RWPE2 (cell line): ENCODE results near the gene VWF.

Experiments
- ATAC-seq: fragments of 200-7000 bp; cut with Tn5 transposase; 3 replicates; pipeline ENCODE4 v1.9.1; 2021; ENCODE audit warnings: low read depth
- DNase-seq: peaks from one replicate; pipeline ENCODE4 v3.0.0-alpha.2; 2020; ENCODE audit warnings: low spot score
- H3K27ac ChIP-seq: fragments of 450-650 bp; 2 replicates; pipeline ENCODE4 v1.5.1; 2017; ENCODE audit warnings: mild to moderate bottlenecking; ENCODE audit not compliant: poor library complexity, severe bottlenecking
- H3K27me3 ChIP-seq: fragments of 250-450 bp; sonication (Bioruptor Pico); 2 replicates; pipeline ENCODE4 v1.5.1; 2021; ENCODE audit warnings: mild to moderate bottlenecking, moderate library complexity; ENCODE audit not compliant: insufficient read depth, poor library complexity, severe bottlenecking
- H3K36me3 ChIP-seq: fragments of 250-450 bp; sonication (Bioruptor Pico); 2 replicates; pipeline ENCODE4 v1.5.1; 2020; ENCODE audit warnings: low read depth, mild to moderate bottlenecking, moderate library complexity
- H3K4me1 ChIP-seq: fragments of 250-450 bp; sonication (Bioruptor Pico); 2 replicates; pipeline ENCODE4 v1.5.1; 2021; ENCODE audit warnings: mild to moderate bottlenecking, moderate library complexity; ENCODE audit not compliant: insufficient read depth, poor library complexity, severe bottlenecking
- H3K4me3 ChIP-seq: fragments of 250-450 bp; sonication (Bioruptor Pico); 2 replicates; pipeline ENCODE4 v1.5.1; 2021; ENCODE audit warnings: mild to moderate bottlenecking, moderate library complexity; ENCODE audit not compliant: severe bottlenecking
- H3K9me3 ChIP-seq: fragments of 250-450 bp; sonication (Bioruptor Pico); 2 replicates; pipeline ENCODE4 v1.5.1; 2021; ENCODE audit warnings: mild to moderate bottlenecking, moderate library complexity; ENCODE audit not compliant: severe bottlenecking
- CTCF ChIP-seq: fragments of 450-650 bp; IDR thresholded peaks from one replicate; pipeline ENCODE4 v1.5.1; 2017; ENCODE audit warnings: mild to moderate bottlenecking, moderate library complexity; ENCODE audit not compliant: poor library complexity, severe bottlenecking

The VWF gene

DNA sequence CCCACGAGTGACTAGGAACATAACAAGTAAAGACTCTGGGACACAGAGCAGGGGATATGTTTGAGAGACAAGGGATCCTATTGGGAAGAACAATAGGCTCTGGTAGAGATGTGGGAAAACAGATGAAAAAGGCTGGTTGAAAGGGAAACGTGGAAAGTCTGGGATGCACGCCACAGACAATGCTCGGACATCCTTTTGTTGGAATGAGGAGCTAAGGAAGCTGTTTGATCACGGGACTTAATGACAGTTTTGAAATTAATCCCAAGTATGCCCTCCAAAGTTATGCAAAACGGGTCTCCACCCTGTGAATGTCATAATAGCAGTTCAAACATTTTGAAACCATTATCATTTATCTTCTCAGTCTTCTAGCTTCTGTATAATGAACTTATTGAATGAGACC is 147.8 kb downstream of the VWF start:
- ATAC-seq (no peak), DNase-seq (no peak)
- TF ChIP-seq CTCF: no peak
- Histone ChIP-seq H3K27ac (no peak overlapping the region), H3K4me1 (no peaks in the 10 kb centered on the region), H3K27me3 (peaks cover 9% of the 10 kb centered on the region), H3K4me3 (no peak overlapping the region), H3K9me3 (no peaks in the 10 kb centered on the region), H3K36me3 (no peaks in the 10 kb centered on the region)

DNA sequence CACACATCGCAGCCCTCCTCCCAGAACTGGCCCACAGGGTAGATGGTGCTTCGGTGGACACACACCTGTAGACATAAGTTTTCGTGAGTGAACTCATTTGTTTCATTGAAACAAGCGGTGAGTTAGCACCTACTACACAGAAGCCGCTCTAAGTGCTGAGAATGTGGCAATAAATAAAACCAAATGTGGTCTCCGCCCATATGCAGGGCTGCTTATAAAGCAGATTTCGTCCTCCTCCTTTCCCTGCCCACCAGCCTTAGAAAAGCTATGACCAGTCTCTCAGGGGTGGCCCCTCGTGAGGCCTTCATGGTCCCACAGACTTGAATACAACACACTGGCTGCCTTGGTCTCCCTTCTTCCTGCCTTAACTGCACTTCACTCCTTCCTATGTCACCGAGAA is 148.3 kb downstream of the VWF start:
- no peak overlapping the region for H3K4me3 ChIP-seq
- no peaks in the 10 kb centered on the region for H3K4me1 ChIP-seq
- H3K27me3 ChIP-seq: peaks cover 5% of the 10 kb centered on the region
- no peaks in the 10 kb centered on the region for H3K9me3 ChIP-seq
- TF ChIP-seq CTCF: no peak
- no peak for ATAC-seq
- H3K36me3 ChIP-seq: no peaks in the 10 kb centered on the region
- no peak for DNase-seq
- no peak overlapping the region for H3K27ac ChIP-seq

DNA sequence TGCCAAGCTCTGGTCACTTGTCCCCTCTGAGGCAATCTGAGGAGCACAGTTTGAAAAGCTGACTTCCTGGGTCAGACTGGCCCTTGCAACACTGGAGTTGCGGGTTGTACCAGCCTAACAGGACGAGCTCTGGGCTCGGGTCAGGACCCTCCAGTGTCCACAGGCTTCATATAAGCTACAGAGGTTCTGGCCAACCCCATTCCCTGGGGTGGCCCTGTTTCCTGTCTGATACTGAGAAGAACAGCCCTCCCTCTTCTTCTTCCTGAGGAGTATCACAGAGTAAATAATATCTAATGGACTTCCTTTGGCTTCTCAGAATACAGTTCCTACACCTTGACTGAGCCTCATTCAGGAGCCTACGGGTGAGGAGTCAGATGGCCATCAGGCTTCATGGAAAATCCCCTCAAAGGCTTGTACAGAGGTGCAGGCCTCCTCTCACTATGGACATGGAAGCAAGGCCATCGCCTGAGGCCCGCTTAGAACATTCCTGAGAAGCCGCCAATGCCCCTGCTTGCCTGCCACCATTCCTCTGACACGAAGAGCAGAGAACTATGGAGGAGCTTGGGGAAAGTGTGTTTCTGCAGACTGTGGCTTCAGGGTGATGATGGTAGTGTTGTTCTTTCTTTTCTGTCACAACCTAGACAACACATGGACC is 150.9 kb downstream of the VWF start:
- Histone ChIP-seq H3K4me3 (no peak overlapping the region), H3K36me3 (no peaks in the 10 kb centered on the region), H3K9me3 (no peaks in the 10 kb centered on the region), H3K27ac (no peak overlapping the region), H3K4me1 (no peaks in the 10 kb centered on the region), H3K27me3 (peaks cover 5% of the 10 kb centered on the region)
- ATAC-seq (no peak), DNase-seq (no peak)
- no peak for TF ChIP-seq CTCF

- no peak overlapping the region for H3K27ac ChIP-seq
- DNase-seq (no peak), ATAC-seq (no peak)
- no peak for TF ChIP-seq CTCF
- no peaks in the 10 kb centered on the region for H3K36me3 ChIP-seq
- H3K27me3 ChIP-seq: peaks cover 3% of the 10 kb centered on the region
- no peak overlapping the region for H3K4me3 ChIP-seq
- H3K4me1 ChIP-seq: no peaks in the 10 kb centered on the region
- H3K9me3 ChIP-seq: no peaks in the 10 kb centered on the region
Measured at GRCh38 chr12:5972387-5972786, 152.1 kb downstream of the VWF start.

- Histone ChIP-seq H3K27me3 (no peaks in the 10 kb centered on the region), H3K9me3 (no peaks in the 10 kb centered on the region), H3K4me1 (no peaks in the 10 kb centered on the region), H3K27ac (no peak overlapping the region), H3K36me3 (no peaks in the 10 kb centered on the region), H3K4me3 (no peak overlapping the region)
- TF ChIP-seq CTCF: no peak
- DNase-seq: no peak
- no peak for ATAC-seq
Measured at GRCh38 chr12:5971194-5971850, 153.1 kb downstream of the VWF start.
